ENCODE data around the gene POLH. TPM values are rescaled to one million over a fixed set of nuclear protein-coding genes. Genes with fewer than 3 reads are reported as not detected.
"Not testable (repeated sequence)": the region's sequence is repeated elsewhere in the genome, so short reads cannot be mapped to it uniquely, and the experiment has no call there.

POLH gene
- total and polyA plus RNA-seq, 2 experiments from 2014 or later: 25.3 to 27.6 TPM

DNA sequence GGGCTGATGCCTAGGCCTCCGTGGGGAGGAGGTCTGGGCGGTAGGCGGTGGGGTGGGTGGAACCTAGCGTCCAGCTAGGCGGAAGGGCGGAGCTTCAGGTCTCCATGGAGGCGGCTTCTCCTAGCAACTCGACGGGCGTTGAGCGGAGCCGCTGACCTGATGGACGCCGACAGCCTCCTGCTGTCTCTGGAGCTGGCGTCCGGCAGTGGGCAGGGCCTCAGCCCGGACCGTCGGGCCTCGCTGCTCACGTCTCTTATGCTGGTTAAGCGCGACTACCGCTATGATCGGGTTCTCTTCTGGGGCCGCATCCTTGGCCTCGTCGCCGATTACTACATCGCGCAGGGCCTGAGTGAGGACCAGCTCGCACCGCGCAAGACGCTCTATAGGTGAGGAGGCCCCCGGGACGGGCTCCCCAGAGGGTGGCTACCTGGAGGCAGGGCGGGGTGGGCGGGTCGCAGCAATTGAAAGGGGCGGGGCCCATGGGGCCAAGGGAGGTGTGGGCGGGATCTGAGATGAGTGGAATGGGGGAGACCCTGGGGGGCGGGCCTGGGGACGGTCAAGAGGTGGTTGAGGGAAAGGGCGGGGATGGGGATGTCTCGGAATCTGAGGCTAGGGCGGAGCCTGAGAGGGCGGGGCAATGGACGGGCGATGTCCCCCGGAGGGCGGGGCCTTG is 69.1 kb downstream of the POLH start, which contains the start of gene RSPH9:
Gene RSPH9, plus strand, starts transcription at position 97 of the 673 bp plus-strand sequence. Its CDS starts 63 bp downstream, at position 160.
- Histone ChIP-seq H3K4me3 (peak within 1 kb of the TSS; percentile 66), H3K9me2 (ENCODE audit: insufficient read depth) (no peaks in the 10 kb centered on the region), H2AFZ (peak within 1 kb of the TSS; percentile 98), H3K4me2 (ENCODE audit: unreplicated experiment) (peak within 1 kb of the TSS; percentile 92), H4K20me1 (ENCODE audit: insufficient read depth) (no peaks in the 10 kb centered on the region), H3K27me3 (replicated peaks; ENCODE audit: insufficient read depth) (no peaks in the 10 kb centered on the region), H3K27ac (no peak within 1 kb of the TSS), H3F3A (ENCODE audit: insufficient read depth) (peaks cover 17% of the 10 kb centered on the region), H3K9me3 (ENCODE audit: low read depth) (no peaks in the 10 kb centered on the region), H3K79me2 (ENCODE audit: insufficient read depth) (peaks cover 22% of the 10 kb centered on the region), H3K9ac (peak within 1 kb of the TSS; percentile 54; the same call in 1 of the 2 replicates), H3K36me3 (ENCODE audit: low read depth) (peaks cover 7% of the 10 kb centered on the region; the same call in 1 of the 2 replicates), H3K4me1 (ENCODE audit: insufficient read depth) (peaks cover 4% of the 10 kb centered on the region; the same call in 1 of the 2 replicates)
- in situ Hi-C loops (cut with MboI): no loop called here
- TF ChIP-seq EZH2phosphoT487 (IDR thresholded peaks at IDR 0.05; ENCODE audit: insufficient read depth, low read depth) (no peak), EZH2 (IDR thresholded peaks at IDR 0.05; ENCODE audit: insufficient read depth, poor library complexity, severe bottlenecking) (no peak)
- DNase-seq: peak; percentile 77
- WGBS, 2 experiments (ENCODE audit: low coverage in 1 of 2, low lambda C conversion rate in 2 of 2, missing lambda C conversion rate in 2 of 2): 3 to 5% methylated on average over 27 to 51 of the region's 52 CpGs

DNA sequence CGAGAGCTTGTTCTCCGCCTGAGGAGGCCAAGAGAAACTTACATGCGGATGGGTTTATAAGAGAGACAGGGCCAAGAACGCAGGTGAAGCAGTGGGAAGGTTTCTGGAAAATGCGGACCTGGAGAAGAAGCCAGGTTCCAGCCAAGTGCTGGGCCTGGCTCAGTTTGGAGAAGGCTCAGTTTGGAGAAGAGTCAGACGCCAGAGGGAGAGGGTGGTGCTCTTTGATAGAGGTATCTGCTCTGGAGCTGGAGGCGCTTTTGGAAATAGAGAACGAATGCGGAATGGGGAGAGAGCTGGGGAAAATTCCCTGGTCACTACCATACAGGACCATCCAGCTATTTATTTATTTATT is 69.6 kb downstream of the POLH start:
- Histone ChIP-seq H3K9me2 (ENCODE audit: insufficient read depth) (no peaks in the 10 kb centered on the region), H3K4me3 (peak overlapping the region; percentile 66), H3K4me1 (ENCODE audit: insufficient read depth) (peaks cover 4% of the 10 kb centered on the region; the same call in 1 of the 2 replicates), H3K27me3 (replicated peaks; ENCODE audit: insufficient read depth) (no peaks in the 10 kb centered on the region), H3F3A (ENCODE audit: insufficient read depth) (peaks cover 17% of the 10 kb centered on the region), H3K36me3 (ENCODE audit: low read depth) (peaks cover 7% of the 10 kb centered on the region; the same call in 1 of the 2 replicates), H3K9me3 (ENCODE audit: low read depth) (no peaks in the 10 kb centered on the region), H4K20me1 (ENCODE audit: insufficient read depth) (no peaks in the 10 kb centered on the region), H3K27ac (no peak overlapping the region), H2AFZ (peak overlapping the region; percentile 98), H3K4me2 (ENCODE audit: unreplicated experiment) (peak overlapping the region; percentile 92), H3K9ac (peak overlapping the region; percentile 54; the same call in 1 of the 2 replicates), H3K79me2 (ENCODE audit: insufficient read depth) (peaks cover 17% of the 10 kb centered on the region)
- no peak for DNase-seq
- in situ Hi-C loops (cut with MboI): no loop called here
- WGBS, 2 experiments (ENCODE audit: low coverage in 1 of 2, low lambda C conversion rate in 2 of 2, missing lambda C conversion rate in 2 of 2): 2 to 7% methylated on average over 7 to 9 of the region's 9 CpGs
- TF ChIP-seq EZH2 (IDR thresholded peaks at IDR 0.05; ENCODE audit: insufficient read depth, poor library complexity, severe bottlenecking): no peak
- no peak for TF ChIP-seq EZH2phosphoT487 (IDR thresholded peaks at IDR 0.05; ENCODE audit: insufficient read depth, low read depth)

DNA sequence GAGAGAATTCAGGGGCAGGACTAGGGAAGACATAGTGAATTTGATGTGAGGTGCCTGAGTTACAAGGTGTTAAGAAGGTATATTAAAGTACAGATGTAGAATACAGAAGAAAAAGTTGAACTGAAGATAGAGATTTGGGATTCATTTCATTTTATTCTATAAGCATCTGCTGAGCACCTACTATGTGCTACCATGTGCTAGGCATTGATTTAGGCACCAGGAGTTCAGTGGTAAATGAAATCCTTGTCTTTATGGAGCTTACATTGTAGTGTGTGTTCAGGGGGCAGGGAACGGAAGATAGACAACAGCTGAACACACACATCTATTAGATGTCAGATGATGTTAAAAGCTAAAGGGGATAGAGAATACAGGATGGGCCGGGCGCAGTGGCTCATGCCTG is 71.6 kb downstream of the POLH start:
- no peaks in the 10 kb centered on the region for H3K27me3 ChIP-seq (replicated peaks; ENCODE audit: insufficient read depth)
- WGBS, 2 experiments (ENCODE audit: low coverage in 1 of 2, low lambda C conversion rate in 2 of 2, missing lambda C conversion rate in 2 of 2): 97% methylated on average over 3 of the region's 3 CpGs

DNA sequence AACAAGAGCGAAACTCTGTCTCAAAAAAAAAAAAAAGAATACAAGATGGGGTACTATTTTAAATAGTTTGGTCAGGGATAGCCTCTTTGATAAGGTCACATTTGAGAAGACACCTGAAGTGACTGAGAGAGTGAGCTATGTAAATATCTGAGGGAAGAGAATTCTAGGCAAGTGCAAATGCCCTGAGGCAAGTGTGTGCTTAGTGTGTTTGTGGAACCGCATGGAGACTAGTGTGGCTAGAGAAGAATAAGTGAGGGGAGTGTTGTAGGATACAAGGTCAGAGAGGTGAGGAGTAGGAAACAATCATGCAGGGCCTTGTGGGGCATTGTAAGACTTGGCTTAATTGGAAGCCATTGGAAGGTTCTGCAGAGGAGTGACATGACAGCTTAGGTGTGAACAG is 72.3 kb downstream of the POLH start:
- no peak overlapping the region for H3K4me2 ChIP-seq (ENCODE audit: unreplicated experiment)
- WGBS, 2 experiments (ENCODE audit: low coverage in 1 of 2, low lambda C conversion rate in 2 of 2, missing lambda C conversion rate in 2 of 2): 88% methylated on average over 2 of the region's 2 CpGs
- in situ Hi-C loops (cut with MboI): no loop called here

More for the DNA sequence above, 71.6 kb downstream of the POLH start:
- Histone ChIP-seq H3K9me3 (ENCODE audit: low read depth) (no peaks in the 10 kb centered on the region), H3K4me1 (ENCODE audit: insufficient read depth) (peaks cover 4% of the 10 kb centered on the region; the same call in 1 of the 2 replicates), H3K9me2 (ENCODE audit: insufficient read depth) (no peaks in the 10 kb centered on the region), H3K9ac (no peak overlapping the region), H3K27ac (no peak overlapping the region), H3K4me3 (no peak overlapping the region), H3K4me2 (ENCODE audit: unreplicated experiment) (no peak overlapping the region), H3K36me3 (ENCODE audit: low read depth) (no peaks in the 10 kb centered on the region), H2AFZ (no peak overlapping the region), H3K79me2 (ENCODE audit: insufficient read depth) (no peaks in the 10 kb centered on the region), H4K20me1 (ENCODE audit: insufficient read depth) (no peaks in the 10 kb centered on the region), H3F3A (ENCODE audit: insufficient read depth) (peaks cover 17% of the 10 kb centered on the region)
- in situ Hi-C loops (cut with MboI): no loop called here
- TF ChIP-seq EZH2 (IDR thresholded peaks at IDR 0.05; ENCODE audit: insufficient read depth, poor library complexity, severe bottlenecking) (no peak), EZH2phosphoT487 (IDR thresholded peaks at IDR 0.05; ENCODE audit: insufficient read depth, low read depth) (no peak)
- DNase-seq: no peak

DNA sequence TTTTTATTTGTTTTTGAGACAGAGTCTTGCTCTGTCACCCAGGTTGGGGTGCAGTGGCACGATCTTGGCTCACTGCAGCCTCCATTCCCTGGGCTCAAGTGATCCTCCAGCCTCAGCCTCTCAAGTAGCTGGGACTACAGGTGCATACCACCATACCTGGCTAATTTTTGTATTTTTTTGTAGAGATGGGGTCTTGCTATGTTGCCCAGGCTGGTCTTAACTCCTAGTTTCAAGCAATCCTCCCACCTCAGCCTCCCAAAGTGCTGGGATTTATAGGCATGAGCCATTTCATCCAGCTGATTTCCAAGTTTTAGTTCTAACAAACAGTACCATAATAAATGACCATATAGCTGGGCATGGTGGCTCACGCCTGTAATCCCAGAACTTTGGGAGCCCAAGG is 76.8 kb downstream of the POLH start:
- not testable (repeated sequence) for H3K9ac ChIP-seq; H4K20me1 ChIP-seq (ENCODE audit: insufficient read depth); H3K36me3 ChIP-seq (ENCODE audit: low read depth); H3K4me1 ChIP-seq (ENCODE audit: insufficient read depth); H3K9me2 ChIP-seq (ENCODE audit: insufficient read depth); DNase-seq; H3K79me2 ChIP-seq (ENCODE audit: insufficient read depth); H3K4me3 ChIP-seq; H3F3A ChIP-seq (ENCODE audit: insufficient read depth); H2AFZ ChIP-seq; H3K9me3 ChIP-seq (ENCODE audit: low read depth); H3K27ac ChIP-seq; H3K4me2 ChIP-seq (ENCODE audit: unreplicated experiment); H3K27me3 ChIP-seq (replicated peaks; ENCODE audit: insufficient read depth)
- WGBS, 2 experiments (ENCODE audit: low coverage in 1 of 2, low lambda C conversion rate in 2 of 2, missing lambda C conversion rate in 2 of 2): 73 to 77% methylated on average over 2 of the region's 2 CpGs
- in situ Hi-C loops (cut with MboI): loop anchor here (25.0 kb wide), 1 partner anchor 434 kb away; no protein-coding TSS in a partner anchor

More for the DNA sequence above, 72.3 kb downstream of the POLH start:
- H3K4me1 ChIP-seq (ENCODE audit: insufficient read depth): peaks cover 4% of the 10 kb centered on the region; the same call in 1 of the 2 replicates
- peaks cover 17% of the 10 kb centered on the region for H3F3A ChIP-seq (ENCODE audit: insufficient read depth)
- no peaks in the 10 kb centered on the region for H3K27me3 ChIP-seq (replicated peaks; ENCODE audit: insufficient read depth)
- no peaks in the 10 kb centered on the region for H3K36me3 ChIP-seq (ENCODE audit: low read depth)
- DNase-seq: no peak
- H3K27ac ChIP-seq: no peak overlapping the region
- no peaks in the 10 kb centered on the region for H3K79me2 ChIP-seq (ENCODE audit: insufficient read depth)
- H4K20me1 ChIP-seq (ENCODE audit: insufficient read depth): no peaks in the 10 kb centered on the region
- no peak overlapping the region for H2AFZ ChIP-seq
- no peak overlapping the region for H3K9ac ChIP-seq
- TF ChIP-seq EZH2phosphoT487 (IDR thresholded peaks at IDR 0.05; ENCODE audit: insufficient read depth, low read depth) (no peak), EZH2 (IDR thresholded peaks at IDR 0.05; ENCODE audit: insufficient read depth, poor library complexity, severe bottlenecking) (no peak)
- no peak overlapping the region for H3K4me3 ChIP-seq
- H3K9me2 ChIP-seq (ENCODE audit: insufficient read depth): no peaks in the 10 kb centered on the region
- H3K9me3 ChIP-seq (ENCODE audit: low read depth): no peaks in the 10 kb centered on the region
